Measurements from ENCODE around the gene GLIS1.

DNA sequence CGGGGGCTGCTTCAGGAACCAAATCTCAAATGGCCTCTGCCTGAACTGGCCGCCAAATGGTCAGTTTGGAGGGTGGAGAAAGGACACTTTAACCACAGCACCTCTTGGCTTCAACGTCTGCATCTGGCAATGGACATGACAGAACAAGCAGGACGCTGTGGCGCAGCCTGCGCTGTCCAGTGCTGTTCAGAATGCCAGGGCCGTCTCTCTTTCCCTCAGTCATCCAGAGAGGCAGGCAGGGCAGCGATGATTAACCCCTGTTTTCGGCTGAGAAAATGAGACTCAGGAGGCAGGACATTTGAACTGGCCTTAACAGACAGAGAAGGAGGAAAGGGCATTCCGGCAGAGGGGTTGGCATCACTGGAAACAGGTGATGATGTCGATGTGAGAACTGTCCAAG, 48.6 kb downstream of the GLIS1 start:
- TF ChIP-seq, protein P1, sequence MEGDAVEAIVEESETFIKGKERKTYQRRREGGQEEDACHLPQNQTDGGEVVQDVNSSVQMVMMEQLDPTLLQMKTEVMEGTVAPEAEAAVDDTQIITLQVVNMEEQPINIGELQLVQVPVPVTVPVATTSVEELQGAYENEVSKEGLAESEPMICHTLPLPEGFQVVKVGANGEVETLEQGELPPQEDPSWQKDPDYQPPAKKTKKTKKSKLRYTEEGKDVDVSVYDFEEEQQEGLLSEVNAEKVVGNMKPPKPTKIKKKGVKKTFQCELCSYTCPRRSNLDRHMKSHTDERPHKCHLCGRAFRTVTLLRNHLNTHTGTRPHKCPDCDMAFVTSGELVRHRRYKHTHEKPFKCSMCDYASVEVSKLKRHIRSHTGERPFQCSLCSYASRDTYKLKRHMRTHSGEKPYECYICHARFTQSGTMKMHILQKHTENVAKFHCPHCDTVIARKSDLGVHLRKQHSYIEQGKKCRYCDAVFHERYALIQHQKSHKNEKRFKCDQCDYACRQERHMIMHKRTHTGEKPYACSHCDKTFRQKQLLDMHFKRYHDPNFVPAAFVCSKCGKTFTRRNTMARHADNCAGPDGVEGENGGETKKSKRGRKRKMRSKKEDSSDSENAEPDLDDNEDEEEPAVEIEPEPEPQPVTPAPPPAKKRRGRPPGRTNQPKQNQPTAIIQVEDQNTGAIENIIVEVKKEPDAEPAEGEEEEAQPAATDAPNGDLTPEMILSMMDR (IDR thresholded peaks at IDR 0.05) = no peak
- TF ChIP-seq POLR2AphosphoS5 (IDR thresholded peaks at IDR 0.05) (no peak), EP300 (IDR thresholded peaks at IDR 0.05) (no peak), POLR2A (IDR thresholded peaks at IDR 0.05) (no peak)
